ENCODE results near the gene HOXA3. TPM values are rescaled to one million over a fixed set of nuclear protein-coding genes. Genes with fewer than 3 reads are reported as not detected.

The HOXA3 gene
- total and polyA plus RNA-seq, 2 of the 8 experiments (the other 6 are each of a cell fraction or from before 2014, with no cell fraction given) = not detected

DNA sequence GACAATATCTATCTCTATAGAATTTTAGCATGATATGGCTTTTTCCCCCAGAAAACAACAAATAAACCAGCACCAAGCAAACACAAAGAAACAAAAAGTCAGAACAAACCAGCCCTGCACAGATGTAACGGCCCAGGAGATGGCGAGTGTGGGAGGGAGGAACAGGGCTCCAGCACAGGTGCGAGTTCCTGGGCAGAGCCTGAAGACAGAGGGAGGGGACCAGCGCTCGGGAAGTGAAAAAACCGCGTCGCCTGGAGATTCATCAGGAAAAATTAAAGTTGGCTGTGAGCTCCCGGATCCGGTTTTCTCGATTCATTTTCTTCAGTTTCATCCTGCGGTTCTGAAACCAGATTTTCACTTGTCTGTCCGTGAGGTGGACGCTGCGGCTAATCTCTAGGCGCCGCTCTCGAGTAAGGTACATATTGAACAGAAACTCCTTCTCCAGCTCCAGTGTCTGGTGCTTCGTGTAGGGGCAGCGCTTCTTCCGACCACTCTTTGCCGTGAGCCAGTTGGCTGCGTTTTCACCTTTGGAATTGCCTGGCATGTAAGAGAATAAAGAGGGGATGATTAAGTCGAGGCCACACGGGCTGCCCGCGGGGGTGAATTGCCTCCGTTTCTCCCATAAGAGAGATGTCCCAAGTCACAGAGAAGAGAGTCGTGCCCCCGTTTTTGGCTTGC is 19.4 kb upstream of the HOXA3 start:
- no peak overlapping the region for H2BK120ac ChIP-seq (replicated peaks; ENCODE audit: low read depth, low read length)
- H3K4me2 ChIP-seq (ENCODE audit: insufficient read depth in 1 of 2, low read depth in 2 of 2, low read length in 2 of 2) = no peak overlapping the region
- H2BK20ac ChIP-seq (ENCODE audit: low read length) = no peak overlapping the region
- POLR2A ChIA-PET (ENCODE audit: partially characterized antibody) = no interaction called here
- H2AK5ac ChIP-seq (ENCODE audit: low read depth, low read length) = no peak overlapping the region
- H4K5ac ChIP-seq (ENCODE audit: insufficient read length, low read depth, low read length) = no peak overlapping the region
- no peaks in the 10 kb centered on the region for H3K79me2 ChIP-seq (ENCODE audit: control insufficient read depth in 1 of 2, insufficient read depth in 2 of 2, low read length in 2 of 2)
- no peak overlapping the region for H3K18ac ChIP-seq (ENCODE audit: extremely low read depth, low read length)
- no peak overlapping the region for H2AFZ ChIP-seq (ENCODE audit: low read length)
- no peaks in the 10 kb centered on the region for H3K79me1 ChIP-seq (ENCODE audit: low read depth, low read length)
- no peaks in the 10 kb centered on the region; the same call in 1 of the 2 replicates for H3K23me2 ChIP-seq (ENCODE audit: low read depth, low read length)
- FAIRE-seq = no peak
- H3K27me3 ChIP-seq (replicated peaks in 1 of 4; ENCODE audit: control insufficient read depth in 3 of 4, extremely low read depth in 1 of 4, insufficient read depth in 3 of 4, low read length in 3 of 4) = peaks cover 95 to 100% (median 100%) of the 10 kb centered on the region in 4 experiments
- H3K9me3 ChIP-seq (ENCODE audit: insufficient read depth in 2 of 2, low read depth in 1 of 2, low read length in 1 of 2) = no peaks in the 10 kb centered on the region; a peak in 1 of 4 replicates
- no peak overlapping the region for H3K14ac ChIP-seq (ENCODE audit: insufficient read length)
- H4K8ac ChIP-seq (ENCODE audit: extremely low read depth, insufficient read depth, low read length) = no peak overlapping the region
- H3K4me3 ChIP-seq (ENCODE audit: extremely low read depth in 1 of 4, insufficient read depth in 2 of 4, low read depth in 3 of 4, low read length in 4 of 4) = no peak overlapping the region
- H3K56ac ChIP-seq (replicated peaks; ENCODE audit: insufficient read length, low read depth, low read length) = no peak overlapping the region
- H3K4ac ChIP-seq (replicated peaks; ENCODE audit: insufficient read length, low read depth, low read length) = no peak overlapping the region
- H2BK5ac ChIP-seq (ENCODE audit: low read depth, low read length) = no peak overlapping the region
- H2BK15ac ChIP-seq (ENCODE audit: low read length) = no peak overlapping the region
- peak in 1 of 2 experiments; percentile 52 for DNase-seq (ENCODE audit: low read depth in 1 of 2, low spot score in 2 of 2)
- CTCF ChIA-PET (ENCODE audit: partially characterized antibody) = interaction anchor here (1.8 to 5.4 kb wide), 3 partner anchors 11 to 27 kb away, joined by 5 to 20 read pairs (median 10); partner anchors contain the start of gene HOXA5
- H3K9ac ChIP-seq (replicated peaks in 1 of 4; ENCODE audit: extremely low read depth in 1 of 4, low read depth in 3 of 4, low read length in 3 of 4) = no peak overlapping the region
- no peak overlapping the region for H3K27ac ChIP-seq (ENCODE audit: low read depth, low read length)
- H2BK12ac ChIP-seq (ENCODE audit: low read depth, low read length) = 0 out of 2 replicates have a peak overlapping the region, but pooled peaks have one; percentile 10
- H3K36me3 ChIP-seq (ENCODE audit: control insufficient read depth in 2 of 4, insufficient read depth in 4 of 4, low read length in 3 of 4) = peaks cover 0 to 18% (median 0%) of the 10 kb centered on the region in 4 experiments; a peak in 1 of 8 replicates
- H4K91ac ChIP-seq (replicated peaks; ENCODE audit: insufficient read length, low read length) = no peak overlapping the region
- WGBS, 2 experiments (ENCODE audit: extremely low coverage in 1 of 2, insufficient coverage in 1 of 2, insufficient read length in 1 of 2, insufficient replicate concordance in 2 of 2, low coverage in 1 of 2, low lambda C conversion rate in 2 of 2, missing lambda C conversion rate in 1 of 2) = 19% methylated on average over 30 of the region's 30 CpGs; no CpG with 5 or more reads in 1 of the 2 experiments
- peaks cover 4 to 11% (median 5%) of the 10 kb centered on the region in 4 experiments; a peak in 5 of 7 replicates for H3K4me1 ChIP-seq (replicated peaks in 1 of 4; ENCODE audit: control insufficient read depth in 3 of 4, insufficient read depth in 4 of 4, low read length in 3 of 4)
- no peak overlapping the region for H3K23ac ChIP-seq (ENCODE audit: insufficient read length)
- H4K20me1 ChIP-seq (replicated peaks in 1 of 2; ENCODE audit: control insufficient read depth in 1 of 2, insufficient read depth in 2 of 2, low read length in 2 of 2) = peaks cover 40 to 57% of the 10 kb centered on the region in 2 experiments
- TF ChIP-seq RFX5 (IDR thresholded peaks at IDR 0.05; ENCODE audit: borderline replicate concordance, low read depth, low read length) (no peak), JUND (IDR thresholded peaks at IDR 0.05; ENCODE audit: low read length) (no peak), SP1 (IDR thresholded peaks at IDR 0.05; ENCODE audit: low read depth, low read length) (0 out of 2 replicates have a peak, but pooled peaks have one; percentile 4), EZH2 (IDR thresholded peaks at IDR 0.05; ENCODE audit: low read depth, low read length, severe bottlenecking) (peak; percentile 82), RXRA (IDR thresholded peaks at IDR 0.05; ENCODE audit: insufficient read depth, low read depth, low read length) (no peak), FOSL1 (IDR thresholded peaks at IDR 0.05; ENCODE audit: insufficient read depth, low read depth, low read length) (no peak), CTBP2 (IDR thresholded peaks at IDR 0.05; ENCODE audit: borderline replicate concordance, insufficient read depth, insufficient read length, low read length) (peak; percentile 41), MAFK (IDR thresholded peaks at IDR 0.05; ENCODE audit: low read depth, low read length) (no peak), SUZ12 (IDR thresholded peaks at IDR 0.05; ENCODE audit: low read length) (peak; percentile 87), YY1 (IDR thresholded peaks at IDR 0.05; ENCODE audit: low read depth, low read length) (no peak)
- TF ChIP-seq, protein P1, sequence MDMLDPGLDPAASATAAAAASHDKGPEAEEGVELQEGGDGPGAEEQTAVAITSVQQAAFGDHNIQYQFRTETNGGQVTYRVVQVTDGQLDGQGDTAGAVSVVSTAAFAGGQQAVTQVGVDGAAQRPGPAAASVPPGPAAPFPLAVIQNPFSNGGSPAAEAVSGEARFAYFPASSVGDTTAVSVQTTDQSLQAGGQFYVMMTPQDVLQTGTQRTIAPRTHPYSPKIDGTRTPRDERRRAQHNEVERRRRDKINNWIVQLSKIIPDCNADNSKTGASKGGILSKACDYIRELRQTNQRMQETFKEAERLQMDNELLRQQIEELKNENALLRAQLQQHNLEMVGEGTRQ (IDR thresholded peaks at IDR 0.05; ENCODE audit: low read length) = no peak
